Loucy (cell line): ENCODE data around the gene PCDHGB3.

Experiments
- H2AFZ ChIP-seq: fragments of 200-600 bp; sonication (generic); 2 replicates; pipeline ENCODE4 v1.6.0; 2016; ENCODE audit warnings: antibody characterized with exemption, mild to moderate bottlenecking, low read length, moderate library complexity
- H3F3A ChIP-seq: fragments of 200-600 bp; 2 replicates; pipeline ENCODE4 v1.6.0; 2016; ENCODE audit warnings: antibody characterized with exemption, low read depth, mild to moderate bottlenecking
- H3K27me3 ChIP-seq: fragments of 200-600 bp; sonication (generic); 2 replicates; pipeline ENCODE4 v1.6.1; 2014; ENCODE audit warnings: low read length, mild to moderate bottlenecking; ENCODE audit not compliant: insufficient read depth, poor library complexity, severe bottlenecking
- H3K36me3 ChIP-seq: fragments of 200-600 bp; sonication (generic); 2 replicates; pipeline ENCODE4 v1.6.1; 2016; ENCODE audit warnings: low read length; ENCODE audit not compliant: insufficient read depth
- H3K4me1 ChIP-seq: fragments of 200-600 bp; sonication (generic); 2 replicates; pipeline ENCODE4 v1.5.1; 2014; ENCODE audit warnings: low read length, mild to moderate bottlenecking; ENCODE audit not compliant: insufficient read depth, poor library complexity, severe bottlenecking
- H3K4me2 ChIP-seq: fragments of 200-600 bp; sonication (generic); 2 replicates; pipeline ENCODE4 v1.6.0; 2014; ENCODE audit warnings: antibody characterized with exemption, low read length, low read depth, mild to moderate bottlenecking; ENCODE audit not compliant: poor library complexity, severe bottlenecking
- H3K4me3 ChIP-seq: fragments of 200-600 bp; sonication (generic); 2 replicates; pipeline ENCODE4 v1.5.1; 2014; ENCODE audit warnings: low read length, mild to moderate bottlenecking, mixed read lengths; ENCODE audit not compliant: poor library complexity, severe bottlenecking
- H3K79me2 ChIP-seq: fragments of 200-600 bp; sonication (generic); 2 replicates; pipeline ENCODE4 v1.6.1; 2014; ENCODE audit warnings: low read length; ENCODE audit not compliant: insufficient read depth
- H3K9ac ChIP-seq: fragments of 200-600 bp; sonication (generic); 2 replicates; pipeline ENCODE4 v1.6.0; 2014; ENCODE audit warnings: mild to moderate bottlenecking, low read depth, low read length, moderate library complexity; ENCODE audit not compliant: poor library complexity, severe bottlenecking
- H3K9me2 ChIP-seq: fragments of 200-600 bp; sonication (generic); replicated peaks from 2 replicates; pipeline ENCODE4 v1.6.1; 2016; ENCODE audit warnings: low read depth, low read length, mixed read lengths
- H3K9me3 ChIP-seq: fragments of 200-600 bp; sonication (generic); 2 replicates; pipeline ENCODE4 v1.6.1; 2014; ENCODE audit warnings: mild to moderate bottlenecking, antibody characterized with exemption, low read length, low read depth; ENCODE audit not compliant: insufficient read depth
- H4K20me1 ChIP-seq: fragments of 200-600 bp; sonication (generic); 2 replicates; pipeline ENCODE4 v1.6.0; 2014; ENCODE audit warnings: antibody characterized with exemption, low read length, mild to moderate bottlenecking; ENCODE audit not compliant: insufficient read depth, poor library complexity, severe bottlenecking
- CTCF ChIP-seq: fragments of 200-600 bp; sonication (generic); conservative IDR thresholded peaks from 2 replicates; pipeline ENCODE4 v1.5.1; 2014; ENCODE audit warnings: mild to moderate bottlenecking, antibody characterized with exemption, low read length
- EZH2phosphoT487 ChIP-seq: fragments of 200-600 bp; IDR thresholded peaks from 2 replicates; pipeline ENCODE4 v1.6.1; 2018; ENCODE audit warnings: antibody characterized with exemption, mild to moderate bottlenecking, moderate library complexity, borderline replicate concordance

PCDHGB3 gene

GRCh38 chr5:141398608-141399007, 28.6 kb downstream of the PCDHGB3 start:
- Histone ChIP-seq H3K79me2 (no peaks in the 10 kb centered on the region), H3K4me3 (no peak overlapping the region), H3K9me2 (no peaks in the 10 kb centered on the region), H3K36me3 (no peaks in the 10 kb centered on the region), H2AFZ (no peak overlapping the region), H4K20me1 (no peaks in the 10 kb centered on the region), H3K27me3 (no peaks in the 10 kb centered on the region), H3K4me2 (no peak overlapping the region), H3K9me3 (no peaks in the 10 kb centered on the region), H3F3A (no peaks in the 10 kb centered on the region), H3K9ac (no peak overlapping the region), H3K4me1 (no peaks in the 10 kb centered on the region)
- TF ChIP-seq CTCF (no peak), EZH2phosphoT487 (no peak)

- Histone ChIP-seq H3K79me2 (no peaks in the 10 kb centered on the region), H3F3A (no peaks in the 10 kb centered on the region), H3K4me2 (no peak overlapping the region), H3K36me3 (no peaks in the 10 kb centered on the region), H3K9ac (no peak overlapping the region), H3K9me3 (no peaks in the 10 kb centered on the region), H3K9me2 (no peaks in the 10 kb centered on the region), H3K4me1 (no peaks in the 10 kb centered on the region), H3K27me3 (no peaks in the 10 kb centered on the region), H4K20me1 (no peaks in the 10 kb centered on the region), H3K4me3 (no peak overlapping the region), H2AFZ (no peak overlapping the region)
- TF ChIP-seq CTCF (no peak), EZH2phosphoT487 (no peak)
Measured at GRCh38 chr5:141399555-141400258, 29.7 kb downstream of the PCDHGB3 start.

GRCh38 chr5:141402553-141403243, 32.7 kb downstream of the PCDHGB3 start, which contains the start of gene PCDHGA9:
Gene PCDHGA9, plus strand, starts transcription at chr5:141402778. Its CDS starts 175 bp downstream, at chr5:141402953.
- H3K9ac ChIP-seq, result no peak within 1 kb of the TSS
- H4K20me1 ChIP-seq, result no peaks in the 10 kb centered on the region
- H3K9me3 ChIP-seq, result no peaks in the 10 kb centered on the region
- no peak within 1 kb of the TSS for H2AFZ ChIP-seq
- H3K4me3 ChIP-seq, result no peak within 1 kb of the TSS
- no peaks in the 10 kb centered on the region for H3K27me3 ChIP-seq
- H3K36me3 ChIP-seq, result no peaks in the 10 kb centered on the region
- no peaks in the 10 kb centered on the region for H3F3A ChIP-seq
- TF ChIP-seq CTCF (peak; percentile 36), EZH2phosphoT487 (no peak)
- H3K79me2 ChIP-seq, result no peaks in the 10 kb centered on the region
- H3K4me2 ChIP-seq, result no peak within 1 kb of the TSS
- no peaks in the 10 kb centered on the region for H3K9me2 ChIP-seq
- H3K4me1 ChIP-seq, result no peaks in the 10 kb centered on the region
